ENCODE results near the gene GIT1. TPM values are rescaled to one million over a fixed set of nuclear protein-coding genes. Genes with fewer than 3 reads are reported as not detected.

GIT1 gene, protein sequence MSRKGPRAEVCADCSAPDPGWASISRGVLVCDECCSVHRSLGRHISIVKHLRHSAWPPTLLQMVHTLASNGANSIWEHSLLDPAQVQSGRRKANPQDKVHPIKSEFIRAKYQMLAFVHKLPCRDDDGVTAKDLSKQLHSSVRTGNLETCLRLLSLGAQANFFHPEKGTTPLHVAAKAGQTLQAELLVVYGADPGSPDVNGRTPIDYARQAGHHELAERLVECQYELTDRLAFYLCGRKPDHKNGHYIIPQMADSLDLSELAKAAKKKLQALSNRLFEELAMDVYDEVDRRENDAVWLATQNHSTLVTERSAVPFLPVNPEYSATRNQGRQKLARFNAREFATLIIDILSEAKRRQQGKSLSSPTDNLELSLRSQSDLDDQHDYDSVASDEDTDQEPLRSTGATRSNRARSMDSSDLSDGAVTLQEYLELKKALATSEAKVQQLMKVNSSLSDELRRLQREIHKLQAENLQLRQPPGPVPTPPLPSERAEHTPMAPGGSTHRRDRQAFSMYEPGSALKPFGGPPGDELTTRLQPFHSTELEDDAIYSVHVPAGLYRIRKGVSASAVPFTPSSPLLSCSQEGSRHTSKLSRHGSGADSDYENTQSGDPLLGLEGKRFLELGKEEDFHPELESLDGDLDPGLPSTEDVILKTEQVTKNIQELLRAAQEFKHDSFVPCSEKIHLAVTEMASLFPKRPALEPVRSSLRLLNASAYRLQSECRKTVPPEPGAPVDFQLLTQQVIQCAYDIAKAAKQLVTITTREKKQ
- 10 to 100 TPM; 16.2 to 36.6 (median 31.4) TPM for total RNA-seq
- polyA plus RNA-seq = 10 to 100 TPM; 13.7 to 51.6 (median 33.4) TPM
- long read RNA-seq, donor 1 = 0 reads
- long read RNA-seq, donor 2, partial matches to known transcripts = 0 of 1 reads
- long read RNA-seq, donor 2, other reads (novel, unspliced or antisense) = 0 of 1 reads
- long read RNA-seq, donor 3 = 0 reads
- long read RNA-seq, donor 4, partial matches to known transcripts = 1 of 6 reads
- long read RNA-seq, donor 4, other reads (novel, unspliced or antisense) = 5 of 6 reads
- long read RNA-seq, donor 5, transcript GIT1-201 (20 exons, 3,768 nt) = major isoform, 66 of 102 reads
- long read RNA-seq, donor 5, partial matches to known transcripts = 14 of 102 reads
- long read RNA-seq, donor 5, other reads (novel, unspliced or antisense) = 19 of 102 reads
- long read RNA-seq, donor 6, partial matches to known transcripts = 0 of 3 reads
- long read RNA-seq, donor 6, other reads (novel, unspliced or antisense) = 3 of 3 reads
- long read RNA-seq, donor 7, partial matches to known transcripts = 0 of 1 reads
- long read RNA-seq, donor 7, other reads (novel, unspliced or antisense) = 0 of 1 reads
- long read RNA-seq, donor 8, transcript GIT1-201 (20 exons, 3,768 nt) = major isoform, 5 of 5 reads
- long read RNA-seq, donor 8, partial matches to known transcripts = 0 of 5 reads
- long read RNA-seq, donor 8, other reads (novel, unspliced or antisense) = 0 of 5 reads
- long read RNA-seq, donor 9, partial matches to known transcripts = 0 of 1 reads
- long read RNA-seq, donor 9, other reads (novel, unspliced or antisense) = 0 of 1 reads
- long read RNA-seq, donor 10, partial matches to known transcripts = 0 of 3 reads
- long read RNA-seq, donor 10, other reads (novel, unspliced or antisense) = 0 of 3 reads

DNA sequence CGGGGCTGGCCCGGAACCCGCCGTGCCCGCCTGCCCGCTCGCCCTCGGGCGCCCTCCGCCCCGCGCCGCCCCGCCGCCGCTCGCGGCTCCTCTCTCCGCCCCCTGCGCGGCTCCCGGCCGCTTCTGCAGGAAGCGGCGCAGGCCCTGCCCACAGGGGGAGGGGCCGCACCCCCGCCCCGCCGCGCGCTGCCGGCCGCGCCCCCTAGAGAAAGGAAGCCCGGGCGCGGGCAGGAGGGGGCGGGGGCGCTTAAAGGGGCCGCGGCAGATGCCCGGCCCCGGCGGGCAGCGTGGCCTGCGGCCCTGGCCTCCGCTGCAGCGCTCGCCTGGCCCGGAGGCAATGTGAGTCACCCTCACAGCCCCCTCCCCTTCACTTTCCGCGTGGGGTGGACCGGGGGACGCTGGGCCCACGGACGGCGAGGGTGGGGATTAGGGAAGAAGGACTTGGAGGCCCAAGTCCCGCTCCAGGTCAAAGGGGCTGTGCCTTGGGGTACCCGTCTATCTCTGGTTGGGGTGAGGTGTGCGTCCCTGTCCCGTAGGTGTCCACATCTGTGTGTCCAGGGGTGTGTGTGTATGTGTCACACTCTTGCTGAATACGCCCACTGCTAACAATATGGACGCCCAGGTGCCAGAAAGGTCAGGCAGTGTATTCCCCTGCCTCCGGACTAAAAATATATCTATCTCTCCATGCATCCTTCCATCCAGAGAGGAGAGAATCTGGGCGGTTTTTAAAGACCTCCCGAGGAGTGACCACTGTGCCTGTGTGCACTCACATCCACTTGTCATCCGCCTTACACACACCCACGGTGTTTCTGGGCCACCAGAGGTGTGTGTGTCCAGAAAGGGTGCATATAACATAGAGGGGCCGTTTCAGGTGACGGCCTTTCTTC lies at the start of gene GIT1:
TSS of gene GIT1 (minus strand) at position 125 of the 887 bp plus-strand sequence. CDS start 270 bp downstream, outside the sequence.
- peak within 1 kb of the TSS; percentile 34 to 87 (median 69) for H3K4me3 ChIP-seq
- H3K36me3 ChIP-seq (replicated peaks in 1 of 2) = no peaks in the 10 kb centered on the region
- H3K4me1 ChIP-seq (replicated peaks in 1 of 2) = peaks cover 49 to 56% of the 10 kb centered on the region in 2 donors
- H3K27me3 ChIP-seq = no peaks in the 10 kb centered on the region
- peak within 1 kb of the TSS in 4 of 5 donors; percentile 62 to 89 (median 71) for H3K27ac ChIP-seq
- intact Hi-C loops (cut with DNase I) = no loop called here
- no peaks in the 10 kb centered on the region for H3K9me3 ChIP-seq (replicated peaks in 1 of 3)
- peak; percentile 76 to 89 (median 87) for DNase-seq
- WGBS, 4 donors = 7 to 34% (median 17%) methylated on average over 12 to 69 of the region's 70 CpGs
- peak; percentile 46 to 62 for TF ChIP-seq POLR2A (IDR thresholded peaks at IDR 0.05)
- TF ChIP-seq, protein P1, sequence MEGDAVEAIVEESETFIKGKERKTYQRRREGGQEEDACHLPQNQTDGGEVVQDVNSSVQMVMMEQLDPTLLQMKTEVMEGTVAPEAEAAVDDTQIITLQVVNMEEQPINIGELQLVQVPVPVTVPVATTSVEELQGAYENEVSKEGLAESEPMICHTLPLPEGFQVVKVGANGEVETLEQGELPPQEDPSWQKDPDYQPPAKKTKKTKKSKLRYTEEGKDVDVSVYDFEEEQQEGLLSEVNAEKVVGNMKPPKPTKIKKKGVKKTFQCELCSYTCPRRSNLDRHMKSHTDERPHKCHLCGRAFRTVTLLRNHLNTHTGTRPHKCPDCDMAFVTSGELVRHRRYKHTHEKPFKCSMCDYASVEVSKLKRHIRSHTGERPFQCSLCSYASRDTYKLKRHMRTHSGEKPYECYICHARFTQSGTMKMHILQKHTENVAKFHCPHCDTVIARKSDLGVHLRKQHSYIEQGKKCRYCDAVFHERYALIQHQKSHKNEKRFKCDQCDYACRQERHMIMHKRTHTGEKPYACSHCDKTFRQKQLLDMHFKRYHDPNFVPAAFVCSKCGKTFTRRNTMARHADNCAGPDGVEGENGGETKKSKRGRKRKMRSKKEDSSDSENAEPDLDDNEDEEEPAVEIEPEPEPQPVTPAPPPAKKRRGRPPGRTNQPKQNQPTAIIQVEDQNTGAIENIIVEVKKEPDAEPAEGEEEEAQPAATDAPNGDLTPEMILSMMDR (IDR thresholded peaks at IDR 0.05) = no peak

DNA sequence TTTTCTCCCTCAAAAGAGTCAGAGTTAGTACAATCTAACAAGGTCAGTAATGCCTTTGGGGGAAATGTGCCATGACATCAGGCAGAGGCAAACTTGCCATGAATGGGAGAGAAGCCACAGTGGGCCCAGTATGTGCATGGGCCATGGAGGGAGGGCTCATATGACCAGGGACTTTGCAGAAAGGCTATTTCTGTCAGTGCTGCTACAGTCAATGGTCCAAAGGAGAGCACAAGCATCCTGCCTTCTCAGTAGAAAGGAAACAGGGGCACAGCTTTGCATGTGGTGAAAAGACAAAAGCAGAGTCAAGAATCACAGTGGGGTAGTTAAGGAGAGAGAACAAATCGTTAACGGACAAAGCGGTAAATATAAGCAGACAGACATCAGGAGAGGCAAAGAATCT lies 44.4 kb upstream of the GIT1 start:
- Histone ChIP-seq H3K4me1 (replicated peaks in 1 of 2) (no peaks in the 10 kb centered on the region), H3K9me3 (replicated peaks in 1 of 3) (no peaks in the 10 kb centered on the region), H3K4me3 (no peak overlapping the region), H3K27ac (no peak overlapping the region), H3K36me3 (replicated peaks in 1 of 2) (peaks cover 0 to 33% of the 10 kb centered on the region in 2 donors), H3K27me3 (no peaks in the 10 kb centered on the region)
- 95 to 98% (median 97%) methylated on average over 3 of the region's 3 CpGs for WGBS, 4 donors
- intact Hi-C loops (cut with DNase I) = no loop called here
- no peak for DNase-seq
- TF ChIP-seq, protein P1 (IDR thresholded peaks at IDR 0.05) = no peak
- no peak for TF ChIP-seq POLR2A (IDR thresholded peaks at IDR 0.05)

DNA sequence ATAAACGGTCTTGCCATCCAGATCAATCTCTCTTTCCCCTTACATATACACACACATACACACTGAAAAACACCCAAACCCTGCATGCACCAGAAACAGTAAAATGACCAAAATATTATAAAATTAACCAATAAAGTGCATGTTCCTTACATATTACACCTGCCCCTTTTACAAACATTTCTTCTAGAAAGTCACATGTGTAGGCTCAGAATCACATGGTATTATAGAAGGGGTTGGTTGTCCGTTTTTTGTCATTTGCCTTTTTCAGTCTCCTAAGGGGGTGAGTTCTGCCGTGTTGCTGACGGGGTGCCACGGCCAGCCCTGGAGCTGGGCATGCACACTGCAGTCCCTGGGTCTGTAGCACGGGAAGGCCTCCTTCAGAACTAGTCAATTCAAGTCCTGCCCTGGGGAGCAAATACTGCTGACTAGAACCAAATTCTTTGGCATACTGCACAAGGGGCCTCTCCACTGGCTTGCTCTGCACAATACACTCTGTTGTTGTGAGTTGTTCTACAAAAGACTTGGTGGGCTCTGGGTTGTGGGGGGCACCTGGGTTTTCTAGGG lies 41.3 kb upstream of the GIT1 start:
- Histone ChIP-seq H3K36me3 (replicated peaks in 1 of 2) (peaks cover 0 to 17% of the 10 kb centered on the region in 2 donors), H3K27me3 (no peaks in the 10 kb centered on the region), H3K4me1 (replicated peaks in 1 of 2) (no peaks in the 10 kb centered on the region), H3K4me3 (no peak overlapping the region), H3K27ac (no peak overlapping the region), H3K9me3 (replicated peaks in 1 of 3) (no peaks in the 10 kb centered on the region)
- DNase-seq = no peak
- 84 to 95% (median 91%) methylated on average over 6 of the region's 6 CpGs for WGBS, 4 donors
- intact Hi-C loops (cut with DNase I) = no loop called here
- TF ChIP-seq POLR2A (IDR thresholded peaks at IDR 0.05) = no peak
- TF ChIP-seq, protein P1 (IDR thresholded peaks at IDR 0.05) = no peak

Data from adrenal gland (tissue), 19 donors.